Measurements from ENCODE around the gene KLHL2.

Gene KLHL2

DNA sequence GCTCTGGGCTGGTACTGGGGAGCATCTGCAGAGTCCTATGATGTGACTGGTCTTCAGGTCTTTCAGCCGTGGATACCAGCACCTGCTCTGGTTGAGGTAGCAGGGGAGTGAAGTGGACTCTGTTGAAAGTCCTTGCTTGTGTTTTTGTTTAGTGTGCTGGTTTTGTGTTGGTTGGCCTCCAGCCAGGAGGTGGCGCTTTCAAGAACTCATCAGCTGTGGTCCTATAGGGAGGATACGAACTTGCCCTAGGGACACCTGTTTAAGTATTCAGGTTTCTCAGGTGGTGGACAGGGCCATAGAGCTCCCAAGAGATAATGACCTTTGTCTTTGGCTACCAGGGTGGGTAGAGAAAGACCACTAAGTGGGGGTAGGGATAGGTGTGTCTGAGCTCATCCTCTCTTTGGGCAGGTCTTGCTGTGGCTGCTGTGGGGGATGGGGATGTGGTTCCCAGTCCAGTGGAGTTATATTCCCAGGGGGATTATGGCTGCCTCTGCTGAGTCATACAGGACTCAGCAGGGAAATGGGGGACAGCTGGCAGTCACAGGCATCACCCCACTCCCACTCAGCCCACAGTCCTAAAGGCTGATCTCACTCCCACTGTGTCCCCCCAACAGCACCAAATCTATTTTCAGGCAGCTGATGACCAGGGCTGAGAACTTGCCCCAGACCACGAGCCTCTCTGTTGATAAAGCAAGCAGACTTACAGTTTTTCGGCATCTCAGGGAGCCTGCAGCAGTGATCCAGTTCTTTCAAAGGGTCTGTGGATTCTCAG lies 144.2 kb downstream of the KLHL2 start:
- no peak for TF ChIP-seq FOXA1 (IDR thresholded peaks at IDR 0.05)
- TF ChIP-seq ARNT (IDR thresholded peaks at IDR 0.05) = no peak
- no peak for TF ChIP-seq BHLHE40 (IDR thresholded peaks at IDR 0.05; ENCODE audit: borderline replicate concordance)
- no peak for TF ChIP-seq ELF4 (IDR thresholded peaks at IDR 0.05)
- no peak for TF ChIP-seq HDGF (IDR thresholded peaks at IDR 0.05; ENCODE audit: borderline replicate concordance)
- no peak for TF ChIP-seq SP1 (IDR thresholded peaks at IDR 0.05)
- no peak for TF ChIP-seq L3MBTL2 (conservative IDR thresholded peaks at IDR 0.05)
- no peak for TF ChIP-seq LEF1 (IDR thresholded peaks at IDR 0.05; ENCODE audit: borderline replicate concordance)
- no peak for TF ChIP-seq CTBP1 (IDR thresholded peaks at IDR 0.05; ENCODE audit: borderline replicate concordance)
- TF ChIP-seq ZNF384 (IDR thresholded peaks at IDR 0.05) = no peak
- TF ChIP-seq FOXK2 (IDR thresholded peaks at IDR 0.05) = no peak
- no peak for TF ChIP-seq SUZ12 (IDR thresholded peaks at IDR 0.05)
- TF ChIP-seq TARDBP (IDR thresholded peaks at IDR 0.05) = no peak
- TF ChIP-seq, protein P1, sequence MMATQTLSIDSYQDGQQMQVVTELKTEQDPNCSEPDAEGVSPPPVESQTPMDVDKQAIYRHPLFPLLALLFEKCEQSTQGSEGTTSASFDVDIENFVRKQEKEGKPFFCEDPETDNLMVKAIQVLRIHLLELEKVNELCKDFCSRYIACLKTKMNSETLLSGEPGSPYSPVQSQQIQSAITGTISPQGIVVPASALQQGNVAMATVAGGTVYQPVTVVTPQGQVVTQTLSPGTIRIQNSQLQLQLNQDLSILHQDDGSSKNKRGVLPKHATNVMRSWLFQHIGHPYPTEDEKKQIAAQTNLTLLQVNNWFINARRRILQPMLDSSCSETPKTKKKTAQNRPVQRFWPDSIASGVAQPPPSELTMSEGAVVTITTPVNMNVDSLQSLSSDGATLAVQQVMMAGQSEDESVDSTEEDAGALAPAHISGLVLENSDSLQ (IDR thresholded peaks at IDR 0.05) = no peak
- TF ChIP-seq NFRKB (IDR thresholded peaks at IDR 0.05) = no peak
- TF ChIP-seq FOXM1 (IDR thresholded peaks at IDR 0.05; ENCODE audit: borderline replicate concordance) = no peak
- POLR2A ChIA-PET = no interaction called here
- CTCF ChIA-PET = interaction anchor here (0.6 kb wide), 1 partner anchor 533 kb away, joined by 3 read pairs; no protein-coding TSS in a partner anchor
- DNase-seq (ENCODE audit: extremely low spot score) = no peak

DNA sequence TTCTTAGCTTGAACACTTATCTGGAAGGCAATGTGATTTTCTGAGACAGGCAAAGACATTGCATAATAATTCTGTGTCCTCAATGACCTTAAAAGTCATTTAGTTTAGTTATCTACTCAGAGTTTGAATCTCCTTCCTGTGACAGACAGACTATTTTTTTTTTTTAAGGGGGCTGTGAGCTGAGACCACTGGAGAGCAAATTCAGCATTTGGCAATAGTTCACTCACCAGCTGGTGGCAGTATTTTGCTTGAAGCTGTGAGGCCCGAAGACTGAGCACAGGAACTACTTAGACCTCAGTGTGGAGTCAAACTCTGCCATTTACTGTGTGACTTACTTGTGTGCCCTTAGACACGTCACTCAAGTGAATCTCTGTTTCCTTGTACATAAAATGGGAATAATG lies 148.5 kb downstream of the KLHL2 start:
- DNase-seq (ENCODE audit: extremely low spot score) = peak; percentile 52
- ChIA-PET CTCF (interaction anchor here (0.5 to 1.7 kb wide), 13 partner anchors 8 to 554 kb away, joined by 3 to 9 read pairs (median 3); partner anchors contain the start of gene MSMO1), POLR2A (interaction anchor here (0.7 to 2.6 kb wide), 3 partner anchors 23 to 99 kb away, joined by 3 to 7 read pairs (median 7); partner anchors contain the start of genes CPE and MSMO1)
- TF ChIP-seq, protein P1 (IDR thresholded peaks at IDR 0.05) = peak; percentile 73
- TF ChIP-seq ZNF384 (IDR thresholded peaks at IDR 0.05) = no peak

DNA sequence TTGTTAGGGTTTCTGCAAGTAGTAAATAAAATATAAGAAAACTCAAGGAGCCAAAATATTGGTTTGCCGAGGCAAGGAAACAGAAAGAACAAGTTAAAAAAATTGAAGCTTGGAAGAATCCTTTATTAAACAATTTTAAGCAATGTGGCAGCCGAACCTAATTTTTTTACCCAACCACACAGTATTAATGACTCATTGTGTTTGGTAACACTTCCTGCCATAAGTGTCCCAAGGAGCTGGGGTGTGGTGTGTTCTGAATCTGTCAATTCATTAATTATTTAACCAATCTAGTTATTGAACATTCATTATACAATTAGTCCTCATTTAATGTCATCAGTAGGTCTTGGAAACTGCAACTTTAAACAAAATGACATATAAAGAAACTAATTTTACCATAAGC lies 152.1 kb downstream of the KLHL2 start:
- no peak for TF ChIP-seq L3MBTL2 (conservative IDR thresholded peaks at IDR 0.05)
- no peak for TF ChIP-seq BHLHE40 (IDR thresholded peaks at IDR 0.05; ENCODE audit: borderline replicate concordance)
- no peak for TF ChIP-seq TARDBP (IDR thresholded peaks at IDR 0.05)
- no peak for TF ChIP-seq NFRKB (IDR thresholded peaks at IDR 0.05)
- no peak for TF ChIP-seq FOXK2 (IDR thresholded peaks at IDR 0.05)
- no peak for TF ChIP-seq SP1 (IDR thresholded peaks at IDR 0.05)
- TF ChIP-seq HDGF (IDR thresholded peaks at IDR 0.05; ENCODE audit: borderline replicate concordance) = no peak
- no peak for TF ChIP-seq FOXA1 (IDR thresholded peaks at IDR 0.05)
- CTCF ChIA-PET = interaction anchor here (1.3 kb wide), 1 partner anchor 228 kb away, joined by 3 read pairs; no protein-coding TSS in a partner anchor
- POLR2A ChIA-PET = interaction anchor here (1.2 to 1.5 kb wide), 2 partner anchors 32 to 247 kb away, joined by 3 to 5 read pairs; partner anchors contain the start of genes MSMO1 and TMEM192
- DNase-seq (ENCODE audit: extremely low spot score) = no peak

DNA sequence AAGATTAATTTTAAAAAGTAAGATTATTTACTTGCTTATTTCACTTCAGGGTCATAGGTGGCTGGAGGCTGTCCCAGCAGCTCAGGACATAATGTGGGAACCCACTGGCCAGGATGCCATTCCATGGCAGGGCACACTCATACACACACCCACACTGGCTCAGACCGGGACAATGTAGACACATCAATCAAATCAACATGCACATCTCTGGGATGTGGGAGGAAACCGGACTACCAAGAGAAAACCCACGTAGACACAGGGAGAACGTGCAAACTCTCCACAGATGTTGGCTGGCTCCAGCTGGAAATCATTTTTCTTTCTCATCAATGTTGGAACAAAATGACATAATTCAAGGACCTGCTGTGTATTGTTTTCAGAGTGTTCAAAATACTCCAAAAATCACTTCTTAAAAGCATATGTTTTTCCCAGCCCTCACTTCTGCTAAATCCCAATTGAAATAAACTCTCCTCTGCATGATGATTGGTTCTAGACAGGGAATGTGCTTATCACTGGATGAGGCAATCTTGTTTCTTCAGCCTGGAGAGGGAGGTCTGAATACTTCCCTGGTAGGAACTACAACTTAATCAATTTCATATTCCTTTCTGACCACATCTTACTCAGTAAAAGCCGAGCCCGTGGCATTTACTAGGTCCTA lies 152.8 kb downstream of the KLHL2 start:
- ChIA-PET CTCF (interaction anchor here (1.3 kb wide), 1 partner anchor 229 kb away, joined by 3 read pairs; no protein-coding TSS in a partner anchor), POLR2A (interaction anchor here (1.2 to 1.5 kb wide), 2 partner anchors 33 to 247 kb away, joined by 3 to 5 read pairs; partner anchors contain the start of genes MSMO1 and TMEM192)
- DNase-seq (ENCODE audit: extremely low spot score) = no peak
- TF ChIP-seq ARNT (IDR thresholded peaks at IDR 0.05) (no peak), CTBP1 (IDR thresholded peaks at IDR 0.05; ENCODE audit: borderline replicate concordance) (no peak), NFRKB (IDR thresholded peaks at IDR 0.05) (no peak)

DNA sequence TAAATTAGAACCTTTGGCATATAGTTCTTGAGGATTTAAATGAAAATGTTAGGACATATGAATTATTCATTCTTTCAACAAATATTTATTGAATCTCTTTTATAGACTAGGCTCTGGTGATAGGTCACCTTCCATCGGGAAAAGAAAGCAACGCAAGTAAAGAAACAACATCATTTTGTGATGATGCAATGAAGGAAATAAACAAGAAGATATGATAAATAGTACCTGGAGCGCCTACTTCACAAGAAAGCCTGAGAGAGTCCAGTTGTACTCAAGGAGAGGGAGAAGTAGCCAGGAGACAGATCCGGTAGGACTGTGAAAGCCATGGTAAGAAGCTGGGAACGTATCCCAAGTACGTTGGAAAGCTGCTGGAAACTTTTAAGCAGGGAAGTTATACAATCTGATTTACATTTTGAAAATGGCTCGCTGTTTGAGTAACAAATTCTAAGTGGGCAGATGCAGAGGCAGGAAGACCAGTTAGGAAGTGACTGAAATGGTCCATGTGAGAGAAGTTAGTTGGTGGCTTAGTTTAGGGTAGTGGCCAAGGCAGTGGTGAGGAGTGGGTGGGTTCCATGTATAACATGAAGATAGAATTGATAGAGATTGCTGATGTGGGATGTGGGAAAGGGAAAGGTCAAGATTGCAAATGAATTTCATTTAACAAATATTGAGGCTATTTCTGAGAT lies 153.8 kb downstream of the KLHL2 start:
- ChIA-PET POLR2A (no interaction called here), CTCF (no interaction called here)
- DNase-seq (ENCODE audit: extremely low spot score) = no peak
- no peak for TF ChIP-seq NFRKB (IDR thresholded peaks at IDR 0.05)
- no peak for TF ChIP-seq L3MBTL2 (conservative IDR thresholded peaks at IDR 0.05)

DNA sequence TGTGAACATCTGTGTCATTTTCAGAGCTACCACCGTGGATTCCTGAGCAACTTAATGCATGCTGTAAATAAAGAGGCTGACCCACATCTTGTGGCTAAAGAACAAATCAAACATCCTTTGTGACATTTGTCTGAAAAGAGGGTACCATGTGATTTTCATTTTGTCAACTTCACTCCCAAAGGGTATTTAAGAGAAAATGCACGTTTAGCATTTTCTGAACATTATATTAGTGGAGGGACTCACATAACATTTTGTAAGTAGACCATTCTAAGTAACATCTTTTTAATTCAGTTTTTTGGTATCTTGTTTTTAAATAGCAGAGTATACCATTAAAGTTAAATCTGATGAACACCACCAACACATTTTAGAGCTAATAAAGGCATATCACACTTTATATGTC lies 154.4 kb downstream of the KLHL2 start:
- TF ChIP-seq BHLHE40 (IDR thresholded peaks at IDR 0.05; ENCODE audit: borderline replicate concordance) = no peak
- CTCF ChIA-PET = no interaction called here
- POLR2A ChIA-PET = no interaction called here
- no peak for DNase-seq (ENCODE audit: extremely low spot score)

Data from HEK293T (cell line).